ENCODE data around the gene NECTIN3. TPM values are rescaled to one million over a fixed set of nuclear protein-coding genes. Genes with fewer than 3 reads are reported as not detected.

The NECTIN3 gene
- total RNA-seq, 2 experiments from 2014 or later: 8.9 to 10.0 TPM

- H3K36me3 Mint-ChIP-seq (ENCODE audit: low read depth): peaks cover 8% of the 10 kb centered on the region
- H3K9me3 Mint-ChIP-seq: peaks cover 3% of the 10 kb centered on the region
- H3K27ac Mint-ChIP-seq: no peak overlapping the region
- H3K4me1 Mint-ChIP-seq: no peaks in the 10 kb centered on the region
- ChIA-PET POLR2A (no interaction called here), CTCF (no interaction called here)
- no peaks in the 10 kb centered on the region for H3K27me3 Mint-ChIP-seq
- DNase-seq: no peak
- no peak overlapping the region for H3K4me3 Mint-ChIP-seq
Measured at GRCh38 chr3:111106993-111107661, 35.5 kb downstream of the NECTIN3 start.

GRCh38 chr3:111107662-111108035 lies 36.0 kb downstream of the NECTIN3 start:
- Mint-ChIP-seq H3K36me3 (ENCODE audit: low read depth) (peaks cover 8% of the 10 kb centered on the region), H3K4me1 (no peaks in the 10 kb centered on the region), H3K27ac (no peak overlapping the region), H3K27me3 (no peaks in the 10 kb centered on the region), H3K4me3 (no peak overlapping the region), H3K9me3 (peaks cover 3% of the 10 kb centered on the region)
- DNase-seq: no peak
- ChIA-PET CTCF (no interaction called here), POLR2A (no interaction called here)

GRCh38 chr3:111112913-111113312 lies 41.3 kb downstream of the NECTIN3 start:
- no peak for DNase-seq
- Mint-ChIP-seq H3K9me3 (no peaks in the 10 kb centered on the region), H3K4me3 (no peak overlapping the region), H3K36me3 (ENCODE audit: low read depth) (no peaks in the 10 kb centered on the region), H3K27me3 (no peaks in the 10 kb centered on the region), H3K27ac (no peak overlapping the region), H3K4me1 (no peaks in the 10 kb centered on the region)
- ChIA-PET POLR2A (no interaction called here), CTCF (interaction anchor here (1.4 kb wide), 1 partner anchor 427 kb away, joined by 3 read pairs; no protein-coding TSS in a partner anchor)

GRCh38 chr3:111128884-111129283 lies 57.3 kb downstream of the NECTIN3 start:
- Mint-ChIP-seq H3K27ac (no peak overlapping the region), H3K27me3 (no peaks in the 10 kb centered on the region), H3K36me3 (ENCODE audit: low read depth) (peaks cover 5% of the 10 kb centered on the region), H3K9me3 (no peaks in the 10 kb centered on the region), H3K4me3 (no peak overlapping the region), H3K4me1 (no peaks in the 10 kb centered on the region)
- CTCF ChIA-PET: no interaction called here
- POLR2A ChIA-PET: no interaction called here
- no peak for DNase-seq

- no peak for DNase-seq
- H3K27me3 Mint-ChIP-seq: no peaks in the 10 kb centered on the region
- H3K4me1 Mint-ChIP-seq: no peaks in the 10 kb centered on the region
- ChIA-PET CTCF (no interaction called here), POLR2A (no interaction called here)
- H3K36me3 Mint-ChIP-seq (ENCODE audit: low read depth): no peaks in the 10 kb centered on the region
- H3K4me3 Mint-ChIP-seq: no peak overlapping the region
- H3K9me3 Mint-ChIP-seq: no peaks in the 10 kb centered on the region
- no peak overlapping the region for H3K27ac Mint-ChIP-seq
Measured at GRCh38 chr3:111130827-111131226, 59.2 kb downstream of the NECTIN3 start.

- no peaks in the 10 kb centered on the region for H3K4me1 Mint-ChIP-seq
- ChIA-PET CTCF (no interaction called here), POLR2A (no interaction called here)
Measured at GRCh38 chr3:111134302-111134701, 62.7 kb downstream of the NECTIN3 start.

GRCh38 chr3:111151438-111151837 lies 79.8 kb downstream of the NECTIN3 start:
- Mint-ChIP-seq H3K27me3 (no peaks in the 10 kb centered on the region), H3K27ac (no peak overlapping the region), H3K4me3 (no peak overlapping the region), H3K36me3 (ENCODE audit: low read depth) (peaks cover 3% of the 10 kb centered on the region), H3K9me3 (no peaks in the 10 kb centered on the region), H3K4me1 (no peaks in the 10 kb centered on the region)
- ChIA-PET CTCF (no interaction called here), POLR2A (no interaction called here)
- DNase-seq: no peak

More at GRCh38 chr3:111134302-111134701, 62.7 kb downstream of the NECTIN3 start:
- Mint-ChIP-seq H3K36me3 (ENCODE audit: low read depth) (no peaks in the 10 kb centered on the region), H3K9me3 (no peaks in the 10 kb centered on the region), H3K27ac (no peak overlapping the region), H3K27me3 (no peaks in the 10 kb centered on the region), H3K4me3 (no peak overlapping the region)
- no peak for DNase-seq

- no peak overlapping the region for H3K4me3 Mint-ChIP-seq
- ChIA-PET CTCF (no interaction called here), POLR2A (no interaction called here)
- H3K27me3 Mint-ChIP-seq: no peaks in the 10 kb centered on the region
- no peaks in the 10 kb centered on the region for H3K9me3 Mint-ChIP-seq
- no peak for DNase-seq
- H3K36me3 Mint-ChIP-seq (ENCODE audit: low read depth): no peaks in the 10 kb centered on the region
- no peak overlapping the region for H3K27ac Mint-ChIP-seq
- no peaks in the 10 kb centered on the region for H3K4me1 Mint-ChIP-seq
Measured at GRCh38 chr3:111152496-111152895, 80.9 kb downstream of the NECTIN3 start.

- Mint-ChIP-seq H3K4me1 (no peaks in the 10 kb centered on the region), H3K4me3 (no peak overlapping the region), H3K27ac (no peak overlapping the region), H3K27me3 (no peaks in the 10 kb centered on the region), H3K36me3 (ENCODE audit: low read depth) (peaks cover 2% of the 10 kb centered on the region), H3K9me3 (no peaks in the 10 kb centered on the region)
- DNase-seq: no peak
- ChIA-PET CTCF (no interaction called here), POLR2A (no interaction called here)
Measured at GRCh38 chr3:111156517-111156916, 84.9 kb downstream of the NECTIN3 start.

- POLR2A ChIA-PET: no interaction called here
- Mint-ChIP-seq H3K9me3 (peaks cover 2% of the 10 kb centered on the region), H3K4me1 (no peaks in the 10 kb centered on the region), H3K27ac (no peak overlapping the region), H3K4me3 (no peak overlapping the region), H3K36me3 (ENCODE audit: low read depth) (peaks cover 2% of the 10 kb centered on the region), H3K27me3 (no peaks in the 10 kb centered on the region)
- no peak for DNase-seq
- CTCF ChIA-PET: no interaction called here
Measured at GRCh38 chr3:111159391-111159790, 87.8 kb downstream of the NECTIN3 start.

GRCh38 chr3:111164621-111165020 lies 93.0 kb downstream of the NECTIN3 start:
- Mint-ChIP-seq H3K27me3 (no peaks in the 10 kb centered on the region), H3K27ac (no peak overlapping the region), H3K4me1 (no peaks in the 10 kb centered on the region), H3K9me3 (peaks cover 5% of the 10 kb centered on the region), H3K4me3 (no peak overlapping the region), H3K36me3 (ENCODE audit: low read depth) (no peaks in the 10 kb centered on the region)
- no peak for DNase-seq
- ChIA-PET POLR2A (no interaction called here), CTCF (no interaction called here)

GRCh38 chr3:111165411-111165810 lies 93.8 kb downstream of the NECTIN3 start:
- CTCF ChIA-PET: no interaction called here
- H3K9me3 Mint-ChIP-seq: peaks cover 5% of the 10 kb centered on the region

GRCh38 chr3:111173328-111173900 lies 101.8 kb downstream of the NECTIN3 start:
- H3K9me3 Mint-ChIP-seq: peaks cover 9% of the 10 kb centered on the region
- H3K4me1 Mint-ChIP-seq: no peaks in the 10 kb centered on the region
- ChIA-PET CTCF (no interaction called here), POLR2A (no interaction called here)
- H3K4me3 Mint-ChIP-seq: no peak overlapping the region
- peaks cover 4% of the 10 kb centered on the region for H3K36me3 Mint-ChIP-seq (ENCODE audit: low read depth)
- no peak overlapping the region for H3K27ac Mint-ChIP-seq
- no peak for DNase-seq
- H3K27me3 Mint-ChIP-seq: no peaks in the 10 kb centered on the region

More at GRCh38 chr3:111165411-111165810, 93.8 kb downstream of the NECTIN3 start:
- Mint-ChIP-seq H3K4me1 (no peaks in the 10 kb centered on the region), H3K27ac (no peak overlapping the region), H3K27me3 (no peaks in the 10 kb centered on the region), H3K4me3 (no peak overlapping the region), H3K36me3 (ENCODE audit: low read depth) (no peaks in the 10 kb centered on the region)
- DNase-seq: no peak
- POLR2A ChIA-PET: no interaction called here

GRCh38 chr3:111173906-111174305 lies 102.3 kb downstream of the NECTIN3 start:
- no peak overlapping the region for H3K4me3 Mint-ChIP-seq
- no peak overlapping the region for H3K27ac Mint-ChIP-seq
- DNase-seq: no peak
- peaks cover 4% of the 10 kb centered on the region for H3K36me3 Mint-ChIP-seq (ENCODE audit: low read depth)
- POLR2A ChIA-PET: no interaction called here
- H3K9me3 Mint-ChIP-seq: peaks cover 9% of the 10 kb centered on the region
- no peaks in the 10 kb centered on the region for H3K4me1 Mint-ChIP-seq
- CTCF ChIA-PET: no interaction called here
- no peaks in the 10 kb centered on the region for H3K27me3 Mint-ChIP-seq
